ENCODE results near the gene COG3. TPM values are rescaled to one million over a fixed set of nuclear protein-coding genes. Genes with fewer than 3 reads are reported as not detected.

The COG3 gene
- total and polyA plus RNA-seq, 2 donors (not counting 3 experiments of a cell fraction or from before 2014, with no cell fraction given), result 18.9 to 27.0 TPM

DNA sequence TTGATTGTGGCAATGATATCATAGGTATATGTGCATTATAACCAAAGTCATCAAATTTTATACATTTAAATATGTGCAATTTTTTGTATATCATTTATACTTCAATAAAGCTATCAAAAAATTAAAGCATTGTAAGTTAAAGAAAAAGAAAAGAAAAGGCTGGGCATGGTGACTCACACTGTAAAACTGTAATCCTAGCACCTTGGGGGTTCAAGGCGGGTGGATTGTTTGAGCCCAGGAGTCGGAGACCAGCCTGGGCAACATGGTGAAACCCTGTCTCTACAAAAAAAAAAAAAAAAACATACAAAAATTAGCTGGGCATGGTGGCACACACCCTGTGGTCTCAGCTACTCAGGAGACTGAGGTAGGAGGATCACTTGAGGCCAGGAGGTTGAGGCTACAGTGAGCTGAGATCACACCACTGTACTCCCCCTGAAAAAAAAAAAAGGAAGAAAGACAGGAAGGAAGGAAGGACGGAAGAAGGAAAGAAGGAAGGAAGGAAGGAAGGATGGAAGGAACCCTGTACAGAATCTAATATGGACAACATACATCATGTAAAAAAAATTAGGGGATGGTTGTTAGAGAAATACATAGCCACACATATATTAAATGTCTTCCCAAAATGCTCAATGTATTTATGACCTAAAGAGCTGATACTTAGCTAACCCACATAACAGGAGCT lies 24.8 kb upstream of the COG3 start:
- ChIA-PET CTCF (interaction anchor here (0.8 to 2.1 kb wide), 7 partner anchors 9 to 68 kb away, joined by 3 to 11 read pairs (median 7); partner anchors contain the start of genes COG3 and SLC25A30), POLR2A (interaction anchor here (0.6 to 1.2 kb wide), 3 partner anchors 11 to 47 kb away, joined by 3 to 6 read pairs (median 5); no protein-coding TSS in a partner anchor)
- FAIRE-seq (no peak), DNase-seq (ENCODE audit: low read depth, low spot score) (no peak)
- Histone ChIP-seq H3K4me3 (replicated peaks in 1 of 3; ENCODE audit: insufficient read depth in 1 of 3, low read depth in 1 of 3, low read length in 3 of 3) (no peak overlapping the region), H2AFZ (ENCODE audit: low read depth, low read length) (no peak overlapping the region), H3K27ac (ENCODE audit: insufficient read depth, low read depth, low read length) (no peak overlapping the region), H3K79me2 (ENCODE audit: control insufficient read depth, insufficient read depth, low read length) (no peaks in the 10 kb centered on the region), H3K9ac (replicated peaks; ENCODE audit: extremely low read depth, insufficient read depth, low read length) (no peak overlapping the region), H3K9me1 (replicated peaks; ENCODE audit: control insufficient read depth, extremely low read depth, insufficient read depth, low read length) (no peaks in the 10 kb centered on the region), H3K36me3 (ENCODE audit: control insufficient read depth in 2 of 2, extremely low read depth in 1 of 2, insufficient read depth in 2 of 2, low read length in 2 of 2) (no peaks in the 10 kb centered on the region), H3K4me1 (ENCODE audit: control insufficient read depth, extremely low read depth, insufficient read depth, low read length) (peaks cover 12% of the 10 kb centered on the region), H3K27me3 (ENCODE audit: control insufficient read depth in 2 of 2, insufficient read depth in 2 of 2, low read length in 2 of 2) (no peaks in the 10 kb centered on the region), H3K9me3 (replicated peaks; ENCODE audit: control insufficient read depth, insufficient read depth, low read length) (no peaks in the 10 kb centered on the region), H4K20me1 (replicated peaks; ENCODE audit: control insufficient read depth, extremely low read depth, insufficient read depth, low read length) (no peaks in the 10 kb centered on the region), H3K4me2 (ENCODE audit: insufficient read depth, low read length) (no peak overlapping the region)
- intact Hi-C loops (cut with micrococcal nuclease) (no loop called here), dilution Hi-C loops (cut with MboI; ENCODE audit: extremely low pct_ligation_motif_present, low sequenced_read_pairs) (no loop called here)
- TF ChIP-seq POLR2AphosphoS5 (IDR thresholded peaks at IDR 0.05; ENCODE audit: insufficient read depth, low read depth, low read length), result no peak
- TF ChIP-seq, protein P1, sequence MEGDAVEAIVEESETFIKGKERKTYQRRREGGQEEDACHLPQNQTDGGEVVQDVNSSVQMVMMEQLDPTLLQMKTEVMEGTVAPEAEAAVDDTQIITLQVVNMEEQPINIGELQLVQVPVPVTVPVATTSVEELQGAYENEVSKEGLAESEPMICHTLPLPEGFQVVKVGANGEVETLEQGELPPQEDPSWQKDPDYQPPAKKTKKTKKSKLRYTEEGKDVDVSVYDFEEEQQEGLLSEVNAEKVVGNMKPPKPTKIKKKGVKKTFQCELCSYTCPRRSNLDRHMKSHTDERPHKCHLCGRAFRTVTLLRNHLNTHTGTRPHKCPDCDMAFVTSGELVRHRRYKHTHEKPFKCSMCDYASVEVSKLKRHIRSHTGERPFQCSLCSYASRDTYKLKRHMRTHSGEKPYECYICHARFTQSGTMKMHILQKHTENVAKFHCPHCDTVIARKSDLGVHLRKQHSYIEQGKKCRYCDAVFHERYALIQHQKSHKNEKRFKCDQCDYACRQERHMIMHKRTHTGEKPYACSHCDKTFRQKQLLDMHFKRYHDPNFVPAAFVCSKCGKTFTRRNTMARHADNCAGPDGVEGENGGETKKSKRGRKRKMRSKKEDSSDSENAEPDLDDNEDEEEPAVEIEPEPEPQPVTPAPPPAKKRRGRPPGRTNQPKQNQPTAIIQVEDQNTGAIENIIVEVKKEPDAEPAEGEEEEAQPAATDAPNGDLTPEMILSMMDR (IDR thresholded peaks at IDR 0.05; ENCODE audit: extremely low read depth in 1 of 2, insufficient read depth in 1 of 2, low read depth in 1 of 2, low read length in 2 of 2), result no peak
- TF ChIP-seq GATA2 (IDR thresholded peaks at IDR 0.05; ENCODE audit: insufficient read depth, insufficient read length, low read depth, low read length), result no peak
- no peak for TF ChIP-seq POLR2A (IDR thresholded peaks at IDR 0.05; ENCODE audit: low read depth, low read length)
- no peak for TF ChIP-seq MYC (IDR thresholded peaks at IDR 0.05; ENCODE audit: low read depth, low read length)
- TF ChIP-seq EZH2 (IDR thresholded peaks at IDR 0.05; ENCODE audit: borderline replicate concordance, low read depth, low read length, severe bottlenecking), result no peak
- no peak for TF ChIP-seq JUN (IDR thresholded peaks at IDR 0.05; ENCODE audit: borderline replicate concordance, insufficient read depth, insufficient read length, low read depth)
- TF ChIP-seq, protein P2, sequence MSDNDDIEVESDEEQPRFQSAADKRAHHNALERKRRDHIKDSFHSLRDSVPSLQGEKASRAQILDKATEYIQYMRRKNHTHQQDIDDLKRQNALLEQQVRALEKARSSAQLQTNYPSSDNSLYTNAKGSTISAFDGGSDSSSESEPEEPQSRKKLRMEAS (IDR thresholded peaks at IDR 0.05; ENCODE audit: insufficient read depth, insufficient read length), result no peak
- no peak for TF ChIP-seq FOS (IDR thresholded peaks at IDR 0.05; ENCODE audit: borderline replicate concordance, insufficient read depth, low read length)
- BruUV-seq (replicated peaks), result no TSS peak
